ENCODE results near the gene GGA1.

GGA1 gene, protein sequence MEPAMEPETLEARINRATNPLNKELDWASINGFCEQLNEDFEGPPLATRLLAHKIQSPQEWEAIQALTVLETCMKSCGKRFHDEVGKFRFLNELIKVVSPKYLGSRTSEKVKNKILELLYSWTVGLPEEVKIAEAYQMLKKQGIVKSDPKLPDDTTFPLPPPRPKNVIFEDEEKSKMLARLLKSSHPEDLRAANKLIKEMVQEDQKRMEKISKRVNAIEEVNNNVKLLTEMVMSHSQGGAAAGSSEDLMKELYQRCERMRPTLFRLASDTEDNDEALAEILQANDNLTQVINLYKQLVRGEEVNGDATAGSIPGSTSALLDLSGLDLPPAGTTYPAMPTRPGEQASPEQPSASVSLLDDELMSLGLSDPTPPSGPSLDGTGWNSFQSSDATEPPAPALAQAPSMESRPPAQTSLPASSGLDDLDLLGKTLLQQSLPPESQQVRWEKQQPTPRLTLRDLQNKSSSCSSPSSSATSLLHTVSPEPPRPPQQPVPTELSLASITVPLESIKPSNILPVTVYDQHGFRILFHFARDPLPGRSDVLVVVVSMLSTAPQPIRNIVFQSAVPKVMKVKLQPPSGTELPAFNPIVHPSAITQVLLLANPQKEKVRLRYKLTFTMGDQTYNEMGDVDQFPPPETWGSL

DNA sequence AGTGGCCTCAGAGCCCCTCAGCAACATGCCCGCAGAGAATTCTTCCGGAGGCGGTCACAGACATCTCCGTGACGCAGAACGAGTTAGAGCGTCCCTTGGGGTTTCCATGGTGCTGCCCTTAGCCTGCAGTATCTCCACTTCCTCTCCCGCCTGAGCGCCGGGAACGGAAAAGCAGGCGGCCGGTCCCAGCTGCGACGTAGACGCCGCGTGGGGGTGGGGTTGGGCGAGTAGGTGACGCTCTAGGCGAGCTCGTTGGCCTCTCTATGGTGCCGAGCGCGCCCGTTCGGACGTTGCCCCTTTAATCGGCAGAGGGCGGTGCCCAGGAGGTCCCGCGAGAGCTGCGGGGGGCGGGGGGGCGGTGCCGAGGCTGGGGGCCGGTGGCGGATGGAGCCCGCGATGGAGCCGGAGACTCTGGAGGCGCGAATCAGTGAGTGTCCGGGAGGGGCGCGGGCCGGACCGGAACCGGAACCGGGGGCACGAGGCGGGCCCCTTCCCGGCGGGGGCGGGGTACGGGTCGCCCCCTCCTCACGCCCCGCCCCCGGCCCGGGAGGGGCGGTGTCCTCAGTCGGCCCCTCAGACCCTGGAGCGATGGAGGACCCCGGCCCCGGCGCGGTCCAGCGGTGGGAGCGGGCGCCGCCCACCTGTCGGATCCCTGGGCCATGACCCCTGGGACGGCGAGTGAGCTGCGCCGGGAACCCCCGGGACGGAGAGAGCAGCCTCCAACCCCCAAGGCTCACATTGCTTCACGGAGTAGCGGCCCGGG lies at the start of gene GGA1:
Gene GGA1 (plus strand): TSS at position 358 of the 763 bp plus-strand sequence. CDS start 27 bp downstream, at position 385.
- in situ Hi-C loops (cut with MboI; ENCODE audit: low sequenced_read_pairs) = no loop called here

DNA sequence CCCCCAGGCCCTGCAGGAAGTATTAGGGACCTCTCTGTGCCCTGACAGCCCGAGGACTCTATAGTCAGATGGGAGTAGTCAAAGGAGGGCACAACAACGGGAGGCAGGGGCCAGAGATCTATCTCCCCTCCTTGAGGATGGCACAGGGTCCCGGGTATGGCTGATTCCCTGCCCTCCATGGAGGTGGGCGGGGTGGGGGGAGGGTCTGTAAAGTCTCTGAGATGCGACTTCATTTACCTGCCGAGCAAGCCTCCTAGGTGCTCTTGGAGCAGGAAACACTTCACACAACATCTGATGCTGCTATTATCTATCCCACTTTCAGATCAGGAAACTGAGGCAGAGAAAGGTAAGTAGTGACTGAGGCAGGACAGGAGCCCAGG lies 49.1 kb upstream of the GGA1 start:
- in situ Hi-C loops (cut with MboI; ENCODE audit: low sequenced_read_pairs) = no loop called here

DNA sequence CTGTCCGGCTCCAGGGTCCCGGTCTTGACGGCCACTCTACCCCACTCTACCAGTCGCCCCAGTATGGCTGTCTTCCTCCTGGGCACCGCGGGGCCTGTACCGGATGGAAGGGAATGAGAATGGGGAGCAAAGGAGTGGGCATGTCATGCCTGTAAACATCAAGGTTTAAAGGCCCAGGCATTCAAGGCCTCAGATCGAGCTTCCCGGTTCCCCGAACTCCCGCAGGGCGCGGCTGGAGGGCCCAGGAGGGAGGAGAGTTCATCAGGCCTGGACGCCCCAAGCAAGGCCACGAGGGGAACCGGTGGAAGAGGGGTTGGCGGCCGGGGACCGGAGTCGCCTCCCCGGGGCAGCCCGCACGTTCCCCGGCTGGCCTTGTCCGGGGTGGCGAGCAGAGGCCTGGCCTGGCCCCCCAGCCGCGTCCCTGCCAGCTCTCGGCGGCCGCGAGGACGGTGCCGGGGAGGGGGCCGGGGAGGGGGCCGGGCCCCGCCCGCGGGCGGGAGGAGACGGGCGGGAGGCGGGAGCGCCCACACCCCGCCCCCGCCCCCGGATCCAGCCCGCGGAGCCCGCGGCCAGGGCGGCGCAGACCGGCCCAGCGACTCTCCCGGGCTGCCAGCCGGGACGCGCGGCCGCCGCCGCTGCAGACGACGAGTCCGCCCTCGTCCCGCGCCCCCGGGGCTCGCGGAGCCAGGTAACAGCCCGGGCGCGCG lies 48.6 kb upstream of the GGA1 start, which contains the start of gene CDC42EP1:
Gene CDC42EP1 (plus strand): TSS at position 580 of the 707 bp plus-strand sequence. CDS start 5,870 bp downstream, outside the sequence.
- in situ Hi-C loops (cut with MboI; ENCODE audit: low sequenced_read_pairs) = no loop called here

DNA sequence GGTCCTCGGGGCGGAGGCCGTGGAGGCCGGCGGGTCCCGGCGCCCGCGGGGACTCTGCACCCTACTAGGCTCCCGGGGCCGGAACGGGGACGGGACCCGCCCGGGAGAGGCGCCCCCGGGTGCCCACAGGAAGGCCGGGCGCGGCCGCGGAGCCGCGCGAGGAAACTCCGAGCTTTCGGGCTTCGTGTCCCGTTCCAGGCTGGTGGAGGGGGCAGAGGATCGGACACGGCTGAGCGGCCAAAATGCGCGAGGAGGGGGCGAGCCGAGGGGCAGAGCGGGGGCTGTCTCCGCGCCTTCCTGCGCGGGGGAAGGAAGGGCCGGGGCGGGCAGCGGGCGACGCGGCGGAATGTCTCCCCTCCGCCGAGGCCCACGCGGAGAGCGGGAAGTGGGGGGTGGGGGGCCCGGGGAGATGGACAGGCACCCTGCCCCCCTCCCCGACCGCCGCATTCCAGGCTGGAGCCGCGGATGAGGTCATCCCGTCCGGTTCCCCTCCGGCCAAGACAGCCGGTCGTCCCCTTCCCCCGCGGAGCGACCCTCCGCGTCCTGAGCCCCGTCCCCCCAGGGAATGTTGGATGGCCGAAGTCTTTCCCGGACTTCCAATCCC lies 47.9 kb upstream of the GGA1 start:
- in situ Hi-C loops (cut with MboI; ENCODE audit: low sequenced_read_pairs) = no loop called here

DNA sequence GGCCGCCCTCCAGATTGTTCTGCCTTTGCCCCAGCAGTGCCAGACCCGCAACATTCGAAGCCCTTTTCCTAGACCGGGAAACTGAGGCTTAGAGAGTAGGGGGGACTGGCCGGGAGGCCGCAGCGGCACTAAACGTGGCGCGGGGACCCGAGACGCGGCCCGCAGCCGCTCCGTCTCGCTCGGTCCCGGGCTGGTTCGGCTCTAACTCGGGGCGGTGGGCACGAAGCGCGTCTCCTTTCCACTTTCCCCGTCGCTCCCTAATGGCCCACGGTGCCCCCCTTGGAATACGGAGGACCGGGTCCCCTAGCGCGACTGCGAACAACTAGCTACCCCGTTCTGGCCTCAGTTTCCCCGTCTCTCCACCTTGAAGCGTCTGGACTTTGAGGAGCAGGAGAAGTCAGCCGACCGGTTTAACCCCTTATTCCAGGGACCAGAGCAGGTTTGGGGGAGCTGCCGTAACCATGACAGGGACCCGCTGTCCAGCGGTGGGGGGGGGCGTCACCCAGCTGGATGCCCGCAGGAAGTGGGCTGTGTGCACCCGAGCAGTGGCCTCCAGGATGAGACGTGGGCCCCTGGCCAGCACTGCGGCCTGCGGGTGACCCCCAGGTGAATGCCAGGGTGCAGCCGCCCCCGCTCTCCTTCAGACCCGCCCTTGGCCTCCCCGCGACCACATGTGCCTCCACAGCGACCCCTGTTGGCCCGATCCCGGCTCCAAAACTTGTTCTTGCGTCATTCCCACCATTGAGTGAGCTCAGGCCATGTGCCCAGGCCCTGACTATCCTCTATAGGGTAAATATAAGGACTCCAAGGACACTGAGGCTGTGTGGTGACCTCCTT lies 47.2 kb upstream of the GGA1 start:
- in situ Hi-C loops (cut with MboI; ENCODE audit: low sequenced_read_pairs) = no loop called here

DNA sequence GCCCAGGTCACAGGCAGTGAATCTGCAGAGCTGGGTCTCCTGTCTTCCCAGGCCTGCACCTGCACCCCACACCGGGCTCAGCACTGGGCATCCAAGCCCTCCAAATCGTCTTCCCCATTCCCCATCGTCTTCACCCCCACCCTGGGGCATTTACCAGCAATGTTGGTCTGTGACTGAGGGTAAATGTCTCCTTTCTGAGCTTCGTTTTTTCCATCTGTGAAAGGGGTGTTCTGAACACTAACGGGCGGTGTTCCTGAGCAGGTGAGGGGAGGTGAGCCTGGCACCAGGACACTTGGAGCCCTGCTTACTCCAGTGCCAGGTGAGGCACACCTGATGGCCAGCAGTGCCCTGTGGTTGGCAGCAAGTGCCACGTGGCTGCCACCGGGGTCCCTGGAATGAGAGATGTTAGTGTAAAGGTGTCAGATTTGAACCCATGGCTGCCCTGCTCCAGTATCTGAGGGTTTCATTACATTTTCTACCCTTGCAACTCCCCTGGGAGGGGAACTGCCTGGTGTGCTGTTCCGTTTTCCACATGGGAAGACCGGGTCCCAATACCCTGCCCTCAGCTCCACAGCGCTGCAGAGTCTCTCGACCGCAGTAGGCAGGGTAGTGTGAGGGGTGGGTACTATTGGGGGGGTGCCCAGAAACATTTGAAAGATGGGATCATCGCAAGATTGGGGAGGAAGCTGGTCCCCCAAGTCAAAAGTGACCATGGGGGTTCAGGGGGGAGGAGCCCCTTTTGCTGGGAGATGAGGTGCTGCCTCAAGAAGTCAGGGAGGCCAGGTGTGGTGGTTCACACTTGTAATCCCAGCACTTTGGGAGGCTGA lies 46.4 kb upstream of the GGA1 start:
- in situ Hi-C loops (cut with MboI; ENCODE audit: low sequenced_read_pairs) = no loop called here

DNA sequence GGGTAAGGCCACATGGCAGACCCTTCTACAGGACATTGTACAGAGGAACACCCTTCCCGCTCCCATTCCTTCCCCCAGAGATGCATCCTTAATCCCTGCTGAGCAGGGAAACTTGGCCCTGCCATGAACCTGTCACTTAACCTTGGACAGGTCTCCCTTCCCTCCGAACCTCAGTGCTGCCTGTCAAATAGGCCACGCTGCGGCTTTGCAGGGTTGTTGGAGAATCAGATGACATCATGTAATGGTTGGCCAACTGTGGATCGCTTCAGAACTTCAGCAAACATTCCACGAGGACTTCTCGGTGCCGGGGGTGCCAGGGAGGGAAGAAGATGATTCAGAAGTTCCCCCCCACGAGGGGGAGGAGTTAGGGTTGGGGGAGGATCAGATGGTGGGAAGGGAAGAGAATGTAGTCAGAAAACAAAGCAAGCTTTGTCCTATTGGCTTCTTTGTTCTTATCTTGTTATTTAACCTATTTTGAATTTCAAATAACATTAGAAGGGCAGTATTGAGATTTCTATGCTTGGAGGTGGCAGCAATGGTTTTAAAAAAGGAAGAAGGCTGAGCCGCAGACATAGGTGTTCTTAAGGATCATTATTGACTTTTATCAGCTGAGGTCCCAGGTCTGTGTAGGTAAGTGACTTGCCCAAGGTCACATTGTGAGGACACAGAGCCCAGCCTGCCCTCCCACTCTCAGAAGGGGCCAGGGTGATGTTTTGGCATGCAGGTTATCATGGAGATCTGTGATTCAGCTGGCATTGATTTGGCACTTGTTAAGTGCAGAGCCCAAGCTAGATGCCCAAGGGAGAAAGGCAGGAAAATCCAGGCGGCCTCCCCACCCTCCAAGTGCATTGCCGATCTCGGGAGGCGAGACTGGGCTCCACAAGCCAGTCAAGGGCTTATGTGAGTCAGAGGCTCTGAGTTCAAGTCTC lies 45.2 kb upstream of the GGA1 start:
- in situ Hi-C loops (cut with MboI; ENCODE audit: low sequenced_read_pairs) = no loop called here

DNA sequence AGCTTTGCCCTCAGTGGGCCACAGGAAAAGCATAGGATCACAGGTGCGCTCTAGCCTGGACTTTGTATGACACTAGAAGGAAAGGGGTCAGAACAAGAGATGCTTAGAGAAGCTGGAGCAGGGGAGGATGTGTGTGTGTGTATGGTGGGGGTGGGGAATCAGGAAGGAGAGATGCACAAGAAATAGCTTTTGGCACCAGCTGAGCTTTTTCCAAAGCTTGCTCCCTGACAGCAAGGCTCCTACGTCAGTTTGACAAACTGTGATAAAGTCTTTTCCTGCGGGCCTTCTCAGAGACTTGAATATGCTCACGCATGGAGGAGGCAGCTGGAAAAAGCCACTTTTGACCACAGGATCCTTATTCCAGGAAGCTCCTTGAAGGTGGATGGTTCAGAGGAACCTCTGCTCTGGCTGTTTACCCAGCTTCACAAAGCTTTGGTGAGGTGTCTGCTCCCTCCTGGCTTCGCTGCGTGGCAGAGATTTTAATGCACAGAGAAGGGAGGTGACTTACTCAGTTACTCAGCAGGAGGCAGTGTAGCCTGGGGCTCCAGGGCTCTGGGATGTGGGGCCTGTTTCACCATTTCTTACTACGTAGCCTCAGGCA lies 44.4 kb upstream of the GGA1 start:
- in situ Hi-C loops (cut with MboI; ENCODE audit: low sequenced_read_pairs) = no loop called here

DNA sequence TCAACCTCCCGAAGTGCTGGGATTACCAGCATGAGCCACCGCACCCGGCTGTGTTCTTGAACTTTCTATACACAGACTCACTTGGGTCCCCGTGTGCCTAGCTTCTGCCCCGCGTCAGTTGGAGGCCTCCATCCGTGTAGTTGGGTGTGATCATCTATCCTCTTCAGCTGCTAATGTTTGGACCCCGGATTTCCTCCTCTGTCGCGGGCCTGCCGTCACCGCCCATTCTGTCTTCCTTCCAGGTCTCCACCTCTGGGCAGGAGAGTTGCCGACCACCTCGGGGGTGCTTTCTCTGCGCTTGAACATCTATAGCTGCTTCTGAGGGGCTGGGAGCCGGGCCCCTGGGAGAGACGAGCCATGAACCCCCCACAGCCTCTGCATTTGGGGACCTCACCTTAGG lies 42.8 kb upstream of the GGA1 start:
- in situ Hi-C loops (cut with MboI; ENCODE audit: low sequenced_read_pairs) = no loop called here

DNA sequence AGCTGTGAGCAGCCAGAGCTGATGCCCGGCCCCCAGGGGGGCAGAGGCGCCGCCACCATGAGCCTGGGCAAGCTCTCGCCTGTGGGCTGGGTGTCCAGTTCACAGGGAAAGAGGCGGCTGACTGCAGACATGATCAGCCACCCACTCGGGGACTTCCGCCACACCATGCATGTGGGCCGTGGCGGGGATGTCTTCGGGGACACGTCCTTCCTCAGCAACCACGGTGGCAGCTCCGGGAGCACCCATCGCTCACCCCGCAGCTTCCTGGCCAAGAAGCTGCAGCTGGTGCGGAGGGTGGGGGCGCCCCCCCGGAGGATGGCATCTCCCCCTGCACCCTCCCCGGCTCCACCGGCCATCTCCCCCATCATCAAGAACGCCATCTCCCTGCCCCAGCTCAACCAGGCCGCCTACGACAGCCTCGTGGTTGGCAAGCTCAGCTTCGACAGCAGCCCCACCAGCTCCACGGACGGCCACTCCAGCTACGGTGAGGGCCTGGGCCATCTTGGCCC lies 42.3 kb upstream of the GGA1 start:
- in situ Hi-C loops (cut with MboI; ENCODE audit: low sequenced_read_pairs) = no loop called here

DNA sequence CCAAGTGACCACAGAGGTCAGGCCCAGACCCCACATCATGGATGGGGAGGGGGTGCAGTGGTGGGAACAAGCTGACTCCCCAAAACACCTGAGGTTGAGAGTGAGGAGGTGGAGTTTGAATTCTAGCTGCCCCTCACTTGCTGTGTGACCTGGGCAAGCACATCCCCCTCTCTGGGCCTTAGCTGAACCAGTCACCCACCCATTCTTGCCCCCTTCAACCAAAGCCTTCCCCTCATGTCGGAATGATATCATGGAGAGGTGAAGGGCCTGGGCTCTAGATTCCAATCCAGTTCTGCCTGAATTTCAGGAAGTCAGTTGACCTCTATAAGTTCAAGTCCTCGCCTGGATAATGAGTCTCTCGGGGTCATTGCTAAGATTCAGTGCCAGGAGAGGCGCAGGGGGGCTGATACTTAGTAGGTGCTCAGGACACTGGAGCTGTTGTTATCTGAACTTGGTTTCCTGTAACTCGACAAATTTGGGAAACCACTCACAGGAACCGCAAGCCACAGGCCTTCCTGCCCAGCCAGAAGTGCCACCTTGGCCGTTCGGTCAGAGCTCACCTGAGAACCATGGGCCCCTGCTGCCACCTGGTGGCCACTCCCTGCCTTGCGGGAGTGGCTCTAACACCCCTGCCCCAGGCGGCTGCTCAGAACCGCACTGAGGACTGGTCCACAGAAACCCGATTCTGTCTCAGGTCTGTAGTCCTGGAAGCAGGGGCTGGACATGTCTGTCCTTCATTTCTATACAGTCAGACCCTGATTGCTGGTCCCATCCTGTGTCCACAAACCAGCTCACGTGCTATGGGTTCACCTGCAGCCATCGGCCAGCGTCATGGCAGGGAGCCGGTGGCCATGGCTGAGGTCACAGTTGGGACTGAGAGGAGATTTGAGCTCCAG lies 41.5 kb upstream of the GGA1 start:
- in situ Hi-C loops (cut with MboI; ENCODE audit: low sequenced_read_pairs) = no loop called here

DNA sequence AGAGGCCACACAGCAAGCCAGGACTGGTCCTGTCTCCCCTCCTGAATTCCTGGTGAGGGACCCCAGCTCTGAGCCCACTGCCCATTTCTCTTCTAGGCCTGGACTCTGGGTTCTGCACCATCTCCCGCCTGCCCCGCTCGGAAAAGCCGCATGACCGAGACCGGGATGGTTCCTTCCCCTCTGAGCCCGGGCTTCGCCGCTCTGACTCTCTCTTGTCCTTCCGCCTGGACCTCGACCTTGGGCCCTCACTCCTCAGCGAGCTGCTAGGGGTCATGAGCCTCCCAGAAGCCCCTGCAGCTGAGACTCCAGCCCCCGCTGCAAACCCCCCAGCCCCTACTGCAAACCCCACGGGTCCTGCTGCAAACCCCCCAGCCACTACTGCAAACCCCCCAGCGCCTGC lies 40.6 kb upstream of the GGA1 start:
- in situ Hi-C loops (cut with MboI; ENCODE audit: low sequenced_read_pairs) = no loop called here

DNA sequence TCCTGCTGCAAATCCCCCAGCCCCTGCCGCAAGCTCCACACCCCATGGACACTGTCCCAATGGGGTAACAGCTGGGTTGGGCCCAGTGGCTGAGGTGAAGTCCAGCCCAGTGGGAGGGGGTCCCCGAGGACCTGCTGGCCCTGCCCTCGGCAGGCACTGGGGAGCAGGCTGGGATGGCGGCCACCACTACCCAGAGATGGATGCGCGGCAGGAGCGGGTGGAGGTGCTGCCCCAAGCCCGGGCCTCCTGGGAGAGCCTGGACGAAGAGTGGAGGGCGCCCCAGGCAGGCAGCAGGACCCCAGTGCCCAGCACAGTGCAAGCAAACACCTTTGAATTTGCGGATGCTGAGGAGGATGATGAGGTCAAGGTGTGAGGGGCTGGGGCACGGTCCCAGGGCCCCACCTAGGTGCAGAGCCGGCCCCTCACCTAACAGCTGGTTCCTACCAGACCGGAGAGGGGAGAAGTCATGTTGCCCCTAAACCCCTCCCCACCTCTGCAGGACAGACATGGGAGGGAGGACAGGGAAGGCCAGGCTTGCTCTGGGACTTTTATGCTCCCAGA lies 40.1 kb upstream of the GGA1 start:
- in situ Hi-C loops (cut with MboI; ENCODE audit: low sequenced_read_pairs) = no loop called here

DNA sequence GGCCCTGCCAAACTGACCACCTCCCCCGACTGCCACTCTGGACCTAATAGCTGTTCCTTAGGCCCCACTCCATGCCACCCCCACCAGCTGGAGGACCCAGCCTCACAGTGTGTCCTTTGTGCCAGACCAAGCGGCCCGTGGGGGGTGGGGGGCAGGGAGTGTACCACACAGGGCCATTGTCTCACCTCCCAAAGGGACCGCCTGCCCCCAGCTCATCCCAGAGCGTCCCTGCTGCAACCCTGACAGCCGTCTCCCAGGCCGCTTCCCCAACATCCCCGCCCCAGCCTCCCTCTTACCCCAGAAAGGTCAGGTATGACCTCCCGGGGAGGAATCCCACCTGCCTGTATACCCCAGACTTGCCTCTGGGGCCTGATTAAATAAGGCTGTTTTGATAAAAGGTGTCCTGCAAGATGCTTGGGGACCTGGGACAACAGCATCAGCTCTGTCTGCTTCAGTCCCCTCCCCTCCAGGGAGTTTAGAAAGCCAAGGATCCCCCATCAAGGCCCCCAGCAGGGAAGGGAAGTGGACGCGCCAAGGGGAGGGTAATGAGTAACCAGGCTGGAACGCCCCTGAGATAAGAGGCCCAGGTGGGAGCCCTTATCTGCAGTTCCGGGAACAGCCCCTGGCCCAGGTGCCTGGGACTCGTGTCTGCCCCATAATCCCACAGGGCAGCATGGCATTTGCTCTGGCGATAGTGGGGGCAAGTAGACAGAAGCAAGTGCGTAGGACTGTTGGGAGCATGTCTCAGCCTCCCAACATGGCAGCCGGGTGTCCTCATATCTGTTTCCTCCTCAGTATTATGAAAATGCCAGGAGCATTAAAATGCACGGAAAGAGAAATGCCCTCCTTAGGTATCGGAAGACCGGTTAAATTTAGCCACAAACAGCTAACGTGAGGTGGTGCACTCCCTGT lies 39.4 kb upstream of the GGA1 start:
- in situ Hi-C loops (cut with MboI; ENCODE audit: low sequenced_read_pairs) = no loop called here
